Ammon's horn (tissue), 1 donor: Measurements from ENCODE around the gene TMEM244.
"Not testable (repeated sequence)": the region's sequence is repeated elsewhere in the genome, so short reads cannot be mapped to it uniquely, and the experiment has no call there.

Source experiments
- DNase-seq: peaks from one replicate; pipeline ENCODE4 v3.0.0-alpha.2; 2016; ENCODE audit warnings: low spot score

TMEM244 gene

GRCh38 chr6:129807141-129807540 lies 54.0 kb downstream of the TMEM244 start:
- DNase-seq, result not testable (repeated sequence)

DNA sequence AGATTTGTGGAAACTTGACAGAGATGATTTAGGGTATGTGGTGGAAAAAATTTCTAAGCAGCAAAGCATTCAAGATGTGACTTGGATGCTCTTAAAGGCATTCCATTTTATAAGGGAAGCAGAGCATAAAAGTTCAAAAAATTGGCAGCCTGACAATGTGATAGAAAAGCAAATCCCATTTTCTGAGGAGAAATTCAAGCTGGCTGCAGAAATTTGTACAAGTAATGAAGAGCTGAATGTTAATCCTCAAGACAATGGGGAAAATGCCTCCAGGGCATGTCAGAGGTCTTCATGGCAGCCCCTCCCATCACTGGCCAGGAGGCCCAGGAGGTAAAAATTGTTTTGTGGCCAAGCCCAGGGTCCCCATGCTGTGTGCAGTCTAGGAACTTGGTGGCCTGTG lies 58.2 kb downstream of the TMEM244 start:
- DNase-seq, result not testable (repeated sequence)

DNA sequence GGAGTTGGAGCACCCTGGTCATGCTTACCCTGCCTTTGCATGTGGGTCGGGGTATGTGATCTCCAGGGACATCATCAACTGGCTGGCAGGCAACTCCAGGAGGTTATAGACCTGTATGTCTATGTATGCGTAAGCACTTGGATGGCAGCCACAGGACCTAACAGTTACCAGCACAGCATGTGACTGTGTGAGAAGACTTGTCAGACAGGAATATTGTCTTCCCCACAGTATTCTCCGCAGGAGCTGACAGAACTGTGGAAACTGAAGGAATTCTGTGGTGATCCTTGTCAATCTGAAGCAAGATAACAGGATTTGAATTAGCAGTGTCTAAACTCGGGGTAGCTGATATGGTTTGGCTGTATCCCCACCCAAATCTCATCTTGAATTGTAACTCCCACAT lies 59.2 kb downstream of the TMEM244 start:
- DNase-seq, result no peak

- no peak for DNase-seq
These were observed 65.9 kb downstream of the TMEM244 start for GRCh38 chr6:129795261-129795660.

- DNase-seq, result no peak
These were observed 67.7 kb downstream of the TMEM244 start for GRCh38 chr6:129793447-129793846.

DNA sequence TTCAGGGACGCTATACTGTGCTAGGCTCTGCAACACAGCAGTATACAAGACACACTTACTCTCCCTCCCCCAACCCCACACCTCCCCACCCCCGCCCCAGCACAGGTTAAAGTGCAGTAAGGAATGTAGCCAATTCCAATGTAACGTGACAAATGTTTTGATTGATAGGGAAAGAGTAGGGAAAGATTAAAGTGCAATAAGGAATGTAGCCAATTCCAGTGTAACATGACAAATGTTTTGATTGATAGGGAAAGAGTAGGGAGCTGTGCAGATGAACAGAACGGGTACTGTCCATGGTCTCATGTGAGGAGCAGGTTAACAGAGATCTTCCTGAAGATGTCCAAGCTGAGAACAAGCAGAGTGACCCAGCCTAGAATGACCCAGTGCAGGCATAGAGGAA lies 69.1 kb downstream of the TMEM244 start:
- DNase-seq, result no peak

- no peak for DNase-seq
These were observed 70.3 kb downstream of the TMEM244 start for GRCh38 chr6:129790785-129791184.

GRCh38 chr6:129789974-129790373 lies 71.1 kb downstream of the TMEM244 start:
- DNase-seq, result no peak

DNA sequence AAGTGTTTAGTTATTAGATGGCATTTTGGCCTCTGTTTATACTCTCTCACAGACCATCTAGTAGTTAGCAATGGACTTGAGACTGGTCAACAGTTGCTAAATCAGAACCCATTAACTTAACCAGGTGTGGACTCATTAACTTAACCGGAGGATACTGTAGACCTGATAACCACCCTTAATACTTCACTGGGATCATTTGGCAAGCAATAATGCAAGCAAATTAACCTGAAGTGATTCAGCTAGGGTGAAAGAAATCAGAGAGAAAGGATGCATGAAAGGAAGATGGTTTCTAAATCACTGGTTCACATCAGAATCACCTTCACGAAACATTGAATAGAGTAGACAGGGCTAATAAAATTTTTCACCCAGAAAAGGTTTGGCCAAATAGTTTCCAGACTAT lies 73.3 kb downstream of the TMEM244 start:
- DNase-seq, result no peak

GRCh38 chr6:129786548-129786947 lies 74.6 kb downstream of the TMEM244 start:
- DNase-seq, result no peak

DNA sequence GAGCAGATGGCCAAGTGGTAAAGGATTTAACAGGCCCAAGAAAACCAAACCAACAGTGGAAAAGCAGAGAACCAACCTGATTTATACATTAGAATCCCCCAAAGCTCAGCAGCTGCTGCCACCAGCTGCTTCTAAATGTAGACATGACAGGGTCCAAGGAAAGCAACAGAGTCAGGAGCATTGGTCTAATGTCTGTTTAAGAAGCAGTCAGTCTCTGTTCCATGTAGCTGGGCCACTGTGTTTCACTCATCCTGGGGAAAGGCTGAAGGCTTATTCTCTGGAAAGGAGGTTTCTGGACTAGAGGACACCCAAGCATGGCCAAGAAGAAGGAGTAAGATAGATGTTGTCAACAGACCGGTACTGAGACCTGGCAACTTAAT lies 75.4 kb downstream of the TMEM244 start:
- no peak for DNase-seq

GRCh38 chr6:129785047-129785755 lies 75.9 kb downstream of the TMEM244 start:
- DNase-seq, result no peak
